Stimulated activated CD8-positive, alpha-beta memory T cell treated with anti-CD3 and anti-CD28 coated beads, Interleukin-12 subunit alpha, Interleukin-12 subunit beta, amount 100 ng/mL, for 1 hour (primary cell): ENCODE results near the gene SH2D6.
"Not testable (repeated sequence)": the region's sequence is repeated elsewhere in the genome, so short reads cannot be mapped to it uniquely, and the experiment has no call there.

Experiments
- DNase-seq: peaks from one replicate; pipeline ENCODE4 v3.0.0-alpha.2; 2020; ENCODE audit warnings: low read depth

Gene SH2D6

GRCh38 chr2:85422072-85422457 lies 3.6 kb downstream of the SH2D6 start:
- no peak for DNase-seq

- DNase-seq, result no peak
These were observed 5.0 kb downstream of the SH2D6 start for GRCh38 chr2:85423525-85423924.

GRCh38 chr2:85425588-85425987 lies 7.1 kb downstream of the SH2D6 start:
- DNase-seq, result no peak

GRCh38 chr2:85427300-85427835 lies 8.9 kb downstream of the SH2D6 start:
- no peak for DNase-seq

- DNase-seq, result no peak
These were observed 9.9 kb downstream of the SH2D6 start for GRCh38 chr2:85428343-85428881.

GRCh38 chr2:85429213-85429923 lies 10.9 kb downstream of the SH2D6 start:
- DNase-seq, result no peak

GRCh38 chr2:85429924-85430289 lies 11.4 kb downstream of the SH2D6 start:
- no peak for DNase-seq

- DNase-seq, result no peak
These were observed 12.4 kb downstream of the SH2D6 start for GRCh38 chr2:85430752-85431569.

- DNase-seq, result no peak
These were observed 13.2 kb downstream of the SH2D6 start for GRCh38 chr2:85431570-85432205.

GRCh38 chr2:85433511-85434089 lies 15.1 kb downstream of the SH2D6 start:
- DNase-seq, result no peak

- no peak for DNase-seq
These were observed 16.2 kb downstream of the SH2D6 start for GRCh38 chr2:85434696-85435095.

GRCh38 chr2:85435220-85435958 lies 16.9 kb downstream of the SH2D6 start:
- DNase-seq, result no peak

- DNase-seq, result no peak
These were observed 17.7 kb downstream of the SH2D6 start for GRCh38 chr2:85435981-85436835.

GRCh38 chr2:85436836-85437487 lies 18.4 kb downstream of the SH2D6 start:
- no peak for DNase-seq

GRCh38 chr2:85437488-85438200 lies 19.1 kb downstream of the SH2D6 start:
- peak; percentile 47 for DNase-seq

GRCh38 chr2:85438201-85439024 lies 19.9 kb downstream of the SH2D6 start:
- no peak for DNase-seq

GRCh38 chr2:85439025-85439472 lies 20.5 kb downstream of the SH2D6 start:
- DNase-seq, result no peak

GRCh38 chr2:85439569-85439968 lies 21.1 kb downstream of the SH2D6 start:
- not testable (repeated sequence) for DNase-seq
